Adipose tissue (tissue), 3 donors: ENCODE data around the gene BCL2L14. TPM values are rescaled to one million over a fixed set of nuclear protein-coding genes. Genes with fewer than 3 reads are reported as not detected.
"Not testable (repeated sequence)": the region's sequence is repeated elsewhere in the genome, so short reads cannot be mapped to it uniquely, and the experiment has no call there.

Source experiments
- H3K27ac ChIP-seq: one replicate; pipeline ENCODE4 v1.5.1; 2013; ENCODE audit warnings: low read depth, low read length
- WGBS, 3 donors: extraction: QIAGEN DNeasy Blood & Tissue Kit; methylation state at CpG; one replicate each; pipeline ENCODE4 v1.1.7; 2013; 5-methylcytosine and 5-hydroxymethylcytosine counted together
- polyA plus RNA-seq, 3 donors: library from polyadenylated mRNA; stranded (reverse); fragments of 200-250 nt; gene quantifications; one replicate each; pipeline ENCODE4 v1.2.3, GENCODE V29; 2013
- donor health status: healthy with polysubstance abuse.
- donor health status: Bipolar disorder and iron deficiency.
- donor health status: healthy.

Gene BCL2L14
- polyA plus RNA-seq, 3 donors: 0.45 to 4.8 TPM; not detected in 1

DNA sequence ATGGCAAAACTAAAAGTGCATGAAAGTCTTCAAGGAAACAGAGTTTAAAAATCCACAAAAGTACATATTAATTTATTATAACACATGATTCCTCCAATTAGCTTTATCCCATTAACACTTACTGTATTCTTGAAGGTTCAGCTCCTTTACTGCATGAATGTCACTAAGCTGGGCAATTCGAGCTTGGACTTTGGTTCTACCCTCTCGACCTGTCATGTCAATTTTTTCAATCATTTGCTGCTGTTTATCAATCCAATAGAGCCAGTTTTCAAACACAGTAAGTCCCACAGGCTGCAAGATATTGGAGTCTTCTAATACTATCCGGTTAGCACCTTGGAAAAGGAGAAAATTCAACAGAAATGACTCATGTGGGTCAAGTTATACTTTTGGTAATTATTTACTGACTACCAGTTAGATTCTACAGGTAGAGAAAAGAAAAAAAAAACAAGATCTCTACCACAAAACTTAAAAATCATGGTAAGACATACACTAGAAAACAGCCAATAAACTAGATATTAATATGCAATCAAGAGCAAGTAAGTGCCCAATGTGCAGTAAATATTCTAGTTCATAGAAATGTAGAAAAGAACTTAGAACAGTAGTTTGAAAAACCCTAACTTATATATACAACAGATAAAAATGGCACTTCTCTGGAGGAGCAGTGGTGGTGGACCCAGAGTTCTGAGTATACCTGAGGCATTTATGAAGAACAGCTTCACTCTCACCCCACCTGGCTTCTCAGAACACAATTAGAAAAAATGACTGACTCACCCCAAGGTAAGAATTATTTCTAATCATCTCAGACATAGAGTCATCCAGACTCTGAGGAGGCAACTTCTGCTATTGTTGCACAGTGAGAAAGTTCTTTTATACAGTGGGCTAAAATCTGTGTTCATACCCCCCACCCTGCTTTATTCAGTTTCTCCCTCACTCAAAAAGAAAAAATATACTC is 67.7 kb downstream of the BCL2L14 start:
- WGBS, 3 donors: 59 to 95% (median 94%) methylated on average over 3 of the region's 3 CpGs
- no peak overlapping the region for H3K27ac ChIP-seq

DNA sequence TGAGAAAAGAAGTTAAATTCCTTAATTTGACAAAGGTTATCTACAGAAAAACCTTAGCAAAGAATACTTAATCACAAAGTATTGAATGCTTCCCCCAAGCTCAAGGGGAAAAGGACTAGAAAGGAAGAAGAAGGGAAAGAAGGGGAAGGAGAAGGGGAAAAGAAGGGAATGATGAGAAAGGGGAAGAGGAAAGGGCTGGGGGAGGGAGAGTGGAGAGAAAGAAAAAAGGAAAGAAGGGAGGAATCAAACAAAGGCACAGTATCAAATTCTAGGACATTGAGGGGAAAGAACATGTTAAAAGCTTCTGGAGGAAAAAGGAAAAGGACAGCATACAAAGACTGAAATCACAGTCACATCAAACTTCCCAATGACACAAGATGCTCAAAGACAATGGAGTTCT is 70.3 kb downstream of the BCL2L14 start:
- no peak overlapping the region for H3K27ac ChIP-seq

DNA sequence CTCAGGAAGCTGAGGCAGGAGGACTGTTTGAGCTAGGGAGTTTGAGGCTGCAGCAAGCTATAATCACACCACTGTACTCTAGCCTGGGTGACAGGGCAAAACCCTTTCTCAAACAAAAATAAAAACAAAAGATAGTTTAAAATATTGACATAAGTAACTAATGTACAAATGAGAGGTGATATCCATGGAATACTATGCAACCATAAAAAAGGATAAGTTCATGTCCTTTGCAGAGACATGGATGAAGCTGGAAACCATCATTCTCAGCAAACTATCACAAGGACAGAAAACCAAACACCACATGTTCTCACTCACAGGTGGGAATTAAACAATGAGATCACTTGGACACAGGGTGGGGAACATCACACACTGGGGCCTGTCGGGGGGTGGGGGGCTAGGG is 73.8 kb downstream of the BCL2L14 start:
- not testable (repeated sequence) for H3K27ac ChIP-seq
- WGBS, 3 donors: 54 to 97% (median 61%) methylated on average over 1 of the region's 1 CpG

DNA sequence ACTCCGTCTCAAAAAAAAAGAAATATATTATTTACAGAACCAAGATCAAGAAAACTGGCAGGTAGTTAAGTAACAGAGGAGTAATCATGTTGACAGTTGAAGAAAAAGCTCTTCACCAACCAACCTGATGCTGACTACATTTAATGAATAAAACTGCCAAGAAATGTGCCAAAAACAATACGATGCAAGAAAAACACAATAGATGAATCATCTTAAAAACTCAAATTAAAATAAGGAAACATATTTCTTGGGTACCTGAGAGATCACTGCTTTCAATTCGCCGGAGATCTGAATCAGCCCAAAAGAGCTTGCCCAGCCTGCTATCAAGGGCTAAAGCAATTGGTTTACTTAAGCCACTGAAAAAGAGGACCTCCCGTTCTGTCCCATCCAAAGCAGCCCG is 76.4 kb downstream of the BCL2L14 start:
- WGBS, 3 donors: 88 to 96% (median 94%) methylated on average over 6 of the region's 6 CpGs

More for the DNA sequence above, 76.4 kb downstream of the BCL2L14 start:
- no peak overlapping the region for H3K27ac ChIP-seq

Other genes starting within 250 kb of the BCL2L14 start
- gene LRP6, start 196.1 kb downstream of the BCL2L14 start, polyA plus RNA-seq: 1 to 10 TPM; 5.2 to 9.0 (median 5.2) TPM